ENCODE data around the gene HSD11B1L.
"Not testable (repeated sequence)": the region's sequence is repeated elsewhere in the genome, so short reads cannot be mapped to it uniquely, and the experiment has no call there.

HSD11B1L gene

GRCh38 chr19:5688262-5688881 is 7.5 kb downstream of the HSD11B1L start:
- DNase-seq = not testable (repeated sequence)

DNA sequence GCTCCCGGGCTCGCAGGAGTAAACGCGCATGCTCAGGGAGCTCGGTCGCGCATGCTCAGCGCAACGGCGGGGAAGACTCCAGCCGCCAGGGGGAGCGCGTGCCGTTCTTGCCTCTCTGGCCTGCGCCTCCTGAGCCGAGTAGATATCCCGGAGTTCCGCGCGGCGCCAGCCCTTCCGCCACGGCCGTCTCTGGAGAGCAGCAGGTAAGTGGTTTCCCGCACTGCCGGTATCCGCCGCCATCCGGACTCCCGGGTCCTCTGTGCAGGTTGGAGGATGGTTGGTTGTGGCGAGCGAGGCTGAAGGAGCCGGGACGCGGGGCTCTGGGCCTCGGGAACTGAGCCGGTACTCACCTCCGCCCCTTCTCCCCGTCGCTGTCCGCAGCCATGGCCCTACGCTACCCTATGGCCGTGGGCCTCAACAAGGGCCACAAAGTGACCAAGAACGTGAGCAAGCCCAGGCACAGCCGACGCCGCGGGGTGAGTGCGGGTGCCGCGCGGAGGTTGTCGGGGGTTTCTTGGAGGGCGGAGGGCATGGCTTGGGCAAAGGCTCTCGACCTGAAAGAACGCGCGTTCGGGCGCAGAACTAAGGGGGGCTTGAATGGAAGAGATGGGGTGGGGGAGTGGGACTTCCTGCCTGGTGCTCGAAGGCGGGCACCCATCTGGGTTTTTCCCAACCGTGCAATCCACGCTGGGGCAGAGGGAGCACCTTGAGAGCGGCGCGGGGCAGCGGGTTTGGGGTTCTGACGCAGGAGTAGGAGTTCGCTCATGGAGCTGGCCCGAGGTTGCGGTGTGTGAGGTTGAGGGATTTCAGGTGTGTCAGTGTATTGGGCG is 9.5 kb downstream of the HSD11B1L start, which contains the start of gene RPL36:
Gene RPL36, plus strand, starts transcription at position 171 of the 830 bp plus-strand sequence. Its CDS starts 213 bp downstream, at position 384.
- DNase-seq = peak; percentile 88

GRCh38 chr19:5690955-5691821 is 10.4 kb downstream of the HSD11B1L start:
- peak; percentile 17 for DNase-seq

DNA sequence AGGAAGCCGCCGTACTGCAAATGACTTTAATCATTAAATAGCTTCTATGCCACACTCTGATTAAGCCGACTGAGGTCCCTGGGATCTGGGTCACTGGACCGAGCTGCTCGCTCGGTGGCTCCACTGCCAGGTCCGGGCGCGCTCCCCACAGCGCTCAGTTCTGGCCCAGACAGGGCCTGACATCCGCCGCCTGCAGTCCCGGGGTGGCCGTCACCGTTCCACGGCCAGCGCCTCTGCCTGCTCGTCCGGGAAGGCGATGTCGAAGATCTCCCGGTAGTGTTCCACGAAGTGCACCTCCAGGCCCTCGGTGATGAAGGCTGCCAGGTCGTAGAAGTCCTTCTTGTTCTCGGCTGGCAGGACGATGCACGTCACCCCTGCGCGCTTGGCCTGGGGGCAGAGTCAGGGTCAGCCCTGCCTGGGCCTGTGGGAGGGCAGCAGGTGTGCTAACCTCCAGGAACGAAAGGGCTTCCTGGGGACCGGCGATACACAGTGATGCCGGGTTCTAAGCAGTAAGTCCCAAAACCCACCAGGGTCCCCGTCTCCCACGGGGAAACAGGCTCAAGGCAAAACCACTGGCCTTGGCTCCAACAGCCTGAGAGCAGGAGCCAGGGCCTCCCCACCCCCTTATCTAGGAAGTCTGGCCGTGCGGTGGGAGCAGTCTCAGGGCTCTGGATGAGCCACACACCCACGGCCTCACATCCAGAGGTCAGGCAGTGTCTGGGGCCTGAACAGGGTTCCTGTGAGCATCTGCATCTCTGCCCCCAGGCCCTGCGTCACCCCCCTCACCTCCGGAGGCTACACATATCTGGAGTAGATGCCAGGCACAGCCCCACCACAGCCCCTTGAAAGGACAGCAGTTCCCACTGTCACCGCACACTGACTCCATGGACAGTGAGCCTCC is 11.2 kb downstream of the HSD11B1L start:
- no peak for DNase-seq

- DNase-seq = no peak
These were observed 11.9 kb downstream of the HSD11B1L start for GRCh38 chr19:5692723-5693194.

DNA sequence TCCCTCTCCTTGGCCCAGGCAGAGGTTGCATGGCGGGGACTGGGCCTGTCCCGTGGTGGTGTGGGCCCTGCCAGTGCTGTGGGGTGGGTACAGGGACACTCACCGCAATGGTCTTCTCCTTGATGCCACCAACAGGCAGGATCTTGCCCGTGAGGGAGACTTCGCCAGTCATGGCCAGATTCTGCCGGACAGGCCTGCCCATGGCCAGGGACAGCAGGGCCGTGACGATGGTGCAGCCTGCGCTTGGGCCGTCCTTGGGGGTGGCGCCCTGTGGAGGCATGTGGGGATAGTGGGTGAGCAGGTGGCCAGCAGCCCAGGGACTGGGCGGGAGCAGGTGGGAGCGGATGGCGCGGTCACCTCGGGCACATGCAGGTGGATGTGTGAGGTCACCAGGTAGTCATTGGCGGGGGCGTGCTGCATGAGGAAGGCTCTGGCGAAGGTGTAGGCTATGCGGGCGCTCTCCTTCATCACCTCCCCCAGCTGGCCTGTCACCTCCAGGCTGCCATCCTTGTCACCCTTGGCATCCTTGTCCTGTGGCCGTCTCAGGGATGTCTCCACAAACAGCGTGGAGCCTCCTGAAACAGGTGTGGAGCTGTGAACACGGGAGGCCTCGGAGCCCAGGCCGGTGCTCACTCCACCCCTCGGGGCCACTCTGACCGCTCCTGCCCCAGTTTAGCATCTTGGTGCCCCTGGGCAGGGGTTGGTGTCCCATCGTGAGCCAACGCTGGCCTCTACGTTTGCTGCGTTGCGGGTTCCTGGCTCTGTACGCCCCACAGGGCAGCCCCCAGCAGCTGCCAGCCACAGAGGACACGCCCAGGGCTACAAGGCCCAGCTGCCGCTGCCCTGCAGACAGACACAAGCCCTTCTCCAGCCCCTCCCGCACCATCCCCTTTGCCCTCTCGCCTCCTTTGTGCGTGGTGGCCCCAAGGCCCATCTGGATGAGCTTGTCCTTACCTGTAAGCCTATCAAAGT is 12.7 kb downstream of the HSD11B1L start:
- no peak for DNase-seq

- DNase-seq = no peak
These were observed 13.5 kb downstream of the HSD11B1L start for GRCh38 chr19:5694167-5694955.

DNA sequence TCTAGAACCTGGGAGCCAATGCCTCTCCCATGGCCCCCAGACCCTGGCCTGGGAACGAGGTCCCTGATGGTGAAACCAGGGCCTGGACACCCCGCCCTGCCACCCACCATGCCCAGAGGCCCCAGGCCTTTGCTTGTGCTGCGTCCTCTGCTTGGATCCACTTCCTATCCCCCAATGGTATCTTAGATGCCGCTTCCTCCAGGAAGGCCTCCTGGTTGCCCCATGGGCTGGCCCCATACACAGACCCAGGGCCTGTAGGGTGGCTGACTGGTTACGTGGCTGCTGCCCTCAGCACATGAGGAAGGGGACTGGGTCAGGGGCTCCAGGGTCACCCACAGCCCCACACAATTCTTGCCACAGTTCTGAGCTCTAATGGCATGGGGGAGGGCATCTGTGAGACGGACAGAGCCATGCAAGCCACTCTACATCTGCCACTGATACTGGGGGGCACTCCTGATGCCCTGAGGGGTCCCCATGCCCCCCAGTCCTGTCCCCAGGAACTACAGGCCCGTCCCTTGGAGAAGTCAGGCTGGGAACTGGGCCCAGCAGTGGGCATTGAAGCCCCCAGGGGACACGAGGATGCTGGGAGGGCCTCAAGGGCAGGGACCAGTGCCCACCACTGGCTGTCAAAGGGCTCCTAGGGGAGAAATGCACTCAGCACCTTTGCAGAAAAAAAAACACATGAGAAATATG is 14.3 kb downstream of the HSD11B1L start:
- no peak for DNase-seq

DNA sequence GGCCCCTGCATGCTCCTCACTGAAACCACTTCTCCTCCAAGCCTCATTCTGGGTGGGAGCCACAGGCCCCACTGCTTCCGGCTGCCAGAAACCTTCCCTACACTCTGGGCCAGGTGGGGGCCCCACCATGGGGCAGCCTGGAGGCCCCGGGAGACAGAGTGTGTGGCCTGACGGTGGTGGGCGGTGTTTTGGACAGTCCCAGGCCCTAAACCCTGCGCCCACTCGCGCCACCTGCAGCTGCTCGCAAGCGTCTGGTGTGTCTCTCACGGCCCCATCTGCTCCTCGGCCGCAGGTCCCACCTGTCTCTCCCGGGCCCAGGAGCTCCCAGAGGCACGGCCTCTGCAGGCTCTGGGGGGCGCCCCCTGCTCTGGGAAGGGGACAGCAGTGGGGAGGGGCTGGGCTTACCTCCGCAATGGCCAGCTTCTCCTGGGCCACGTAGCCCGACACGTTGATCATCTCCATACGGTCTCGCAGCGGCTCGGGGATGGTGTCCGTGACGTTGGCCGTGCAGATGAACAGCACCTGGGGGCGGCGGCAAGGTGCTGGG is 14.9 kb downstream of the HSD11B1L start:
- DNase-seq = no peak

GRCh38 chr19:5696196-5697021 is 15.6 kb downstream of the HSD11B1L start:
- no peak for DNase-seq

- DNase-seq = no peak
These were observed 16.4 kb downstream of the HSD11B1L start for GRCh38 chr19:5697022-5697889.

- no peak for DNase-seq
These were observed 17.2 kb downstream of the HSD11B1L start for GRCh38 chr19:5697890-5698634.

- DNase-seq = no peak
These were observed 18.0 kb downstream of the HSD11B1L start for GRCh38 chr19:5698635-5699422.

DNA sequence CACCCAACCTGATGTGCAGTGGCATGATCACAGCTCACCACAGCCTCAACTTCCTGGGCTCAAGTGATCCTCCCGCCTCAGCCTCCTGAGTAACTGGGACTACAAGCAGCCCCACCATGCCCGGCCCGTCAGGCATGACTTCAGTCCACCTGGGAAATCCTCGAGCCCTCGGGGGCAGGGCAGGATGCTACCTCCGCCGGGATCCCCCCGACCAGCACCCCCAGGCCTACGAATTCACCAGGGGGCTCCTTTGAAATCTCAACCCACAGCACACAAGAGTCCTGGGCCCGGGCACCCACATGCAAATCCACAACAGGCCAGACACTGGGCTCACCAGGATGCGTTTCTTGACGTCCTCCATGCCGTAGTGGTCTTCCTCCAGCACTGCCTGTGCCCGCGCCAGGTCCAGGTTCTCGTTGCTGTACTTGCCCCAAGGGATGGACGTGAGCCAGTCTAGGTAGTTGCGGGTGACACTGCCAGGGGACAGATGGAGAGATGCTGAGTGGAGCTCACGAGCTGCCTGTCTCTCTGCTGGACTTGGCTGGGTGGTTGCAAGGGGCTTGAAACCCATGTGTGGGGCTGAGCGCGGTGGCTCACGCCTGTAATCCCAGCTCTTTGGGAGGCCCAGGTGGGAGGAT is 19.7 kb downstream of the HSD11B1L start:
- no peak for DNase-seq

GRCh38 chr19:5702053-5702410 is 21.2 kb downstream of the HSD11B1L start:
- not testable (repeated sequence) for DNase-seq

Data from NCI-H1694 (cell line).